ENCODE data around the gene KNOP1. TPM values are rescaled to one million over a fixed set of nuclear protein-coding genes. Genes with fewer than 3 reads are reported as not detected.

Gene KNOP1
- total and polyA plus RNA-seq, 2 of the 13 experiments (the other 11 are each of a cell fraction or from before 2014, with no cell fraction given): 21.2 to 57.5 TPM

GRCh38 chr16:19694989-19695388, 23.0 kb downstream of the KNOP1 start:
- Histone ChIP-seq H3K27me3 (ENCODE audit: control insufficient read depth in 1 of 2, insufficient read depth in 2 of 2, low read length in 2 of 2) (no peaks in the 10 kb centered on the region), H3K79me2 (ENCODE audit: insufficient read depth, low read length) (no peaks in the 10 kb centered on the region), H3K9ac (ENCODE audit: insufficient read depth, low read depth, low read length) (no peak overlapping the region), H2AFZ (ENCODE audit: low read length) (no peak overlapping the region), H3K4me2 (ENCODE audit: low read depth, low read length) (no peak overlapping the region), H3K4me3 (replicated peaks in 1 of 3; ENCODE audit: insufficient read depth in 1 of 3, low read depth in 2 of 3, low read length in 3 of 3) (no peak overlapping the region), H3K9me3 (ENCODE audit: low read length) (no peaks in the 10 kb centered on the region), H3K4me1 (ENCODE audit: insufficient read depth, low read length) (peaks cover 6% of the 10 kb centered on the region), H4K20me1 (ENCODE audit: insufficient read depth, low read length) (peaks cover 1% of the 10 kb centered on the region; the same call in 1 of the 2 replicates), H3K27ac (ENCODE audit: extremely low read length, insufficient read depth, low read length) (no peak overlapping the region), H3K36me3 (replicated peaks in 1 of 2; ENCODE audit: control insufficient read depth in 1 of 2, insufficient read depth in 2 of 2, low read length in 2 of 2) (peaks cover 2 to 10% of the 10 kb centered on the region in 2 experiments; a peak in 3 of 5 replicates)
- in situ Hi-C loops (cut with HindIII; ENCODE audit: extremely low pct_ligation_motif_present, low pct_unique_long_range_greater_than_20kb) (no loop called here), intact Hi-C loops (cut with micrococcal nuclease; ENCODE audit: unreplicated experiment) (no loop called here)
- 96% methylated on average over 8 of the region's 8 CpGs for WGBS (ENCODE audit: low lambda C conversion rate)
- ChIA-PET POLR2A (interaction anchor here (1.3 kb wide), 1 partner anchor 8 kb away, joined by 3 read pairs; no protein-coding TSS in a partner anchor), CTCF (ENCODE audit: low intra/inter-chr PET ratio, low total read pairs) (no interaction called here)
- no peak for TF ChIP-seq ZNF644 (CRISPR knock-in tag; IDR thresholded peaks at IDR 0.05; ENCODE audit: low read depth)
- TF ChIP-seq ZBTB33 (CRISPR knock-in tag; IDR thresholded peaks at IDR 0.05): 0 out of 2 replicates have a peak, but pooled peaks have one; percentile 24
- no peak for TF ChIP-seq ETV5 (CRISPR knock-in tag; IDR thresholded peaks at IDR 0.05; ENCODE audit: borderline replicate concordance)
- FAIRE-seq (no peak), ATAC-seq (no peak), DNase-seq (ENCODE audit: low spot score) (no peak)
- no TSS peak for BruUV-seq (replicated peaks)

- ATAC-seq (peak; percentile 28), FAIRE-seq (no peak), DNase-seq (ENCODE audit: low spot score) (no peak)
- Histone ChIP-seq H2AFZ (ENCODE audit: low read length) (no peak overlapping the region), H3K4me1 (ENCODE audit: insufficient read depth, low read length) (no peaks in the 10 kb centered on the region), H3K27me3 (ENCODE audit: control insufficient read depth in 1 of 2, insufficient read depth in 2 of 2, low read length in 2 of 2) (no peaks in the 10 kb centered on the region), H3K4me3 (replicated peaks in 1 of 3; ENCODE audit: insufficient read depth in 1 of 3, low read depth in 2 of 3, low read length in 3 of 3) (no peak overlapping the region), H4K20me1 (ENCODE audit: insufficient read depth, low read length) (no peaks in the 10 kb centered on the region), H3K36me3 (replicated peaks in 1 of 2; ENCODE audit: control insufficient read depth in 1 of 2, insufficient read depth in 2 of 2, low read length in 2 of 2) (no peaks in the 10 kb centered on the region), H3K27ac (ENCODE audit: extremely low read length, insufficient read depth, low read length) (no peak overlapping the region), H3K9me3 (ENCODE audit: low read length) (no peaks in the 10 kb centered on the region), H3K79me2 (ENCODE audit: insufficient read depth, low read length) (no peaks in the 10 kb centered on the region), H3K4me2 (ENCODE audit: low read depth, low read length) (no peak overlapping the region), H3K9ac (ENCODE audit: insufficient read depth, low read depth, low read length) (no peak overlapping the region)
- 79% methylated on average over 13 of the region's 14 CpGs for WGBS (ENCODE audit: low lambda C conversion rate)
- POLR2A ChIA-PET: no interaction called here
- intact Hi-C loops (cut with micrococcal nuclease; ENCODE audit: unreplicated experiment) (no loop called here), in situ Hi-C loops (cut with HindIII; ENCODE audit: extremely low pct_ligation_motif_present, low pct_unique_long_range_greater_than_20kb) (no loop called here)
- BruUV-seq (replicated peaks): no TSS peak
- CTCF ChIA-PET (ENCODE audit: low intra/inter-chr PET ratio, low total read pairs): no interaction called here
- TF ChIP-seq ZNF605 (CRISPR knock-in tag; IDR thresholded peaks at IDR 0.05) (0 out of 2 replicates have a peak, but pooled peaks have one; percentile 23), MTF1 (CRISPR knock-in tag; IDR thresholded peaks at IDR 0.05) (no peak), ZBTB38 (CRISPR knock-in tag; IDR thresholded peaks at IDR 0.05) (peak; percentile 41; the same call in 1 of the 2 replicates), CTCF (CRISPR knock-in tag; IDR thresholded peaks at IDR 0.05) (0 out of 2 replicates have a peak, but pooled peaks have one; percentile 10), ZNF687 (CRISPR knock-in tag; IDR thresholded peaks at IDR 0.05) (0 out of 2 replicates have a peak, but pooled peaks have one; percentile 20)
Observed at GRCh38 chr16:19691161-19691711, 26.8 kb downstream of the KNOP1 start.

Measured in HepG2 (cell line).